HG02981 (cell line): ENCODE data around the gene HBA2.
"Not testable (repeated sequence)": the region's sequence is repeated elsewhere in the genome, so short reads cannot be mapped to it uniquely, and the experiment has no call there.

Source experiments
- ATAC-seq: cut with Tn5 transposase; IDR thresholded peaks from one replicate; pipeline ENCODE4 v1.9.1; 2021; ENCODE audit warnings: mild to moderate bottlenecking, moderate library complexity; ENCODE audit not compliant: unreplicated experiment

HBA2 gene

DNA sequence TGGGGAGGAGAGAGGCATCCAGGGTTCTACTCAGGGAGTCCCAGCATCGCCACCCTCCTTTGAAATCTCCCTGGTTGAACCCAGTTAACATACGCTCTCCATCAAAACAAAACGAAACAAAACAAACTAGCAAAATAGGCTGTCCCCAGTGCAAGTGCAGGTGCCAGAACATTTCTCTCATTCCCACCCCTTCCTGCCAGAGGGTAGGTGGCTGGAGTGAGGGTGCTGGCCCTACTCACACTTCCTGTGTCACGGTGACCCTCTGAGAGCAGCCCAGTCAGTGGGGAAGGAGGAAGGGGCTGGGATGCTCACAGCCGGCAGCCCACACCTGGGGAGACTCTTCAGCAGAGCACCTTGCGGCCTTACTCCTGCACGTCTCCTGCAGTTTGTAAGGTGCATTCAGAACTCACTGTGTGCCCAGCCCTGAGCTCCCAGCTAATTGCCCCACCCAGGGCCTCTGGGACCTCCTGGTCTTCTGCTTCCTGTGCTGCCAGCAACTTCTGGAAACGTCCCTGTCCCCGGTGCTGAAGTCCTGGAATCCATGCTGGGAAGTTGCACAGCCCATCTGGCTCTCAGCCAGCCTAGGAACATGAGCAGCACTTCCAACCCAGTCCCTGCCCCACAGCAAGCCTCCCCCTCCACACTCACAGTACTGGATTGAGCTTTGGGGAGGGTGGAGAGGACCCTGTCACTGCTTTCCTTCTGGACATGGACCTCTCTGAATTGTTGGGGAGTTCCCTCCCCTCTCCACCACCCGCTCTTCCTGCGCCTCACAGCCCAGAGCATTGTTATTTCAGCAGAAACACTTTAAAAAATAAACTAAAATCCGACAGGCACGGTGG is 1.5 kb downstream of the HBA2 start:
- not testable (repeated sequence) for ATAC-seq

DNA sequence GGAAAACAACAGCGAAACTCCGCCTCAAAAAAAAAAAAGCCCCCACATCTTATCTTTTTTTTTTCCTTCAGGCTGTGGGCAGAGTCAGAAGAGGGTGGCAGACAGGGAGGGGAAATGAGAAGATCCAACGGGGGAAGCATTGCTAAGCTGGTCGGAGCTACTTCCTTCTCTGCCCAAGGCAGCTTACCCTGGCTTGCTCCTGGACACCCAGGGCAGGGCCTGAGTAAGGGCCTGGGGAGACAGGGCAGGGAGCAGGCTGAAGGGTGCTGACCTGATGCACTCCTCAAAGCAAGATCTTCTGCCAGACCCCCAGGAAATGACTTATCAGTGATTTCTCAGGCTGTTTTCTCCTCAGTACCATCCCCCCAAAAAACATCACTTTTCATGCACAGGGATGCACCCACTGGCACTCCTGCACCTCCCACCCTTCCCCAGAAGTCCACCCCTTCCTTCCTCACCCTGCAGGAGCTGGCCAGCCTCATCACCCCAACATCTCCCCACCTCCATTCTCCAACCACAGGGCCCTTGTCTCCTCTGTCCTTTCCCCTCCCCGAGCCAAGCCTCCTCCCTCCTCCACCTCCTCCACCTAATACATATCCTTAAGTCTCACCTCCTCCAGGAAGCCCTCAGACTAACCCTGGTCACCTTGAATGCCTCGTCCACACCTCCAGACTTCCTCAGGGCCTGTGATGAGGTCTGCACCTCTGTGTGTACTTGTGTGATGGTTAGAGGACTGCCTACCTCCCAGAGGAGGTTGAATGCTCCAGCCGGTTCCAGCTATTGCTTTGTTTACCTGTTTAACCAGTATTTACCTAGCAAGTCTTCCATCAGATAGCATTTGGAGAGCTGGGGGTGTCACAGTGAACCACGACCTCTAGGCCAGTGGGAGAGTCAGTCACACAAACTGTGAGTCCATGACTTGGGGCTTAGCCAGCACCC is 2.6 kb downstream of the HBA2 start:
- no peak for ATAC-seq

DNA sequence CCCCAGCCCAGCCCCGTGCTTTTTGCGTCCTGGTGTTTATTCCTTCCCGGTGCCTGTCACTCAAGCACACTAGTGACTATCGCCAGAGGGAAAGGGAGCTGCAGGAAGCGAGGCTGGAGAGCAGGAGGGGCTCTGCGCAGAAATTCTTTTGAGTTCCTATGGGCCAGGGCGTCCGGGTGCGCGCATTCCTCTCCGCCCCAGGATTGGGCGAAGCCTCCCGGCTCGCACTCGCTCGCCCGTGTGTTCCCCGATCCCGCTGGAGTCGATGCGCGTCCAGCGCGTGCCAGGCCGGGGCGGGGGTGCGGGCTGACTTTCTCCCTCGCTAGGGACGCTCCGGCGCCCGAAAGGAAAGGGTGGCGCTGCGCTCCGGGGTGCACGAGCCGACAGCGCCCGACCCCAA is 3.3 kb downstream of the HBA2 start:
- ATAC-seq = not testable (repeated sequence)

DNA sequence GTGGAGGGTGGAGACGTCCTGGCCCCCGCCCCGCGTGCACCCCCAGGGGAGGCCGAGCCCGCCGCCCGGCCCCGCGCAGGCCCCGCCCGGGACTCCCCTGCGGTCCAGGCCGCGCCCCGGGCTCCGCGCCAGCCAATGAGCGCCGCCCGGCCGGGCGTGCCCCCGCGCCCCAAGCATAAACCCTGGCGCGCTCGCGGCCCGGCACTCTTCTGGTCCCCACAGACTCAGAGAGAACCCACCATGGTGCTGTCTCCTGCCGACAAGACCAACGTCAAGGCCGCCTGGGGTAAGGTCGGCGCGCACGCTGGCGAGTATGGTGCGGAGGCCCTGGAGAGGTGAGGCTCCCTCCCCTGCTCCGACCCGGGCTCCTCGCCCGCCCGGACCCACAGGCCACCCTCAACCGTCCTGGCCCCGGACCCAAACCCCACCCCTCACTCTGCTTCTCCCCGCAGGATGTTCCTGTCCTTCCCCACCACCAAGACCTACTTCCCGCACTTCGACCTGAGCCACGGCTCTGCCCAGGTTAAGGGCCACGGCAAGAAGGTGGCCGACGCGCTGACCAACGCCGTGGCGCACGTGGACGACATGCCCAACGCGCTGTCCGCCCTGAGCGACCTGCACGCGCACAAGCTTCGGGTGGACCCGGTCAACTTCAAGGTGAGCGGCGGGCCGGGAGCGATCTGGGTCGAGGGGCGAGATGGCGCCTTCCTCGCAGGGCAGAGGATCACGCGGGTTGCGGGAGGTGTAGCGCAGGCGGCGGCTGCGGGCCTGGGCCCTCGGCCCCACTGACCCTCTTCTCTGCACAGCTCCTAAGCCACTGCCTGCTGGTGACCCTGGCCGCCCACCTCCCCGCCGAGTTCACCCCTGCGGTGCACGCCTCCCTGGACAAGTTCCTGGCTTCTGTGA is 4.1 kb downstream of the HBA2 start, which contains the start of gene HBA1:
Gene HBA1, plus strand, starts transcription at position 204 of the 906 bp plus-strand sequence. Its CDS starts 37 bp downstream, at position 241.
- ATAC-seq = not testable (repeated sequence)

DNA sequence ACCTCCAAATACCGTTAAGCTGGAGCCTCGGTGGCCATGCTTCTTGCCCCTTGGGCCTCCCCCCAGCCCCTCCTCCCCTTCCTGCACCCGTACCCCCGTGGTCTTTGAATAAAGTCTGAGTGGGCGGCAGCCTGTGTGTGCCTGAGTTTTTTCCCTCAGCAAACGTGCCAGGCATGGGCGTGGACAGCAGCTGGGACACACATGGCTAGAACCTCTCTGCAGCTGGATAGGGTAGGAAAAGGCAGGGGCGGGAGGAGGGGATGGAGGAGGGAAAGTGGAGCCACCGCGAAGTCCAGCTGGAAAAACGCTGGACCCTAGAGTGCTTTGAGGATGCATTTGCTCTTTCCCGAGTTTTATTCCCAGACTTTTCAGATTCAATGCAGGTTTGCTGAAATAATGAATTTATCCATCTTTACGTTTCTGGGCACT is 4.7 kb downstream of the HBA2 start:
- ATAC-seq = no peak

DNA sequence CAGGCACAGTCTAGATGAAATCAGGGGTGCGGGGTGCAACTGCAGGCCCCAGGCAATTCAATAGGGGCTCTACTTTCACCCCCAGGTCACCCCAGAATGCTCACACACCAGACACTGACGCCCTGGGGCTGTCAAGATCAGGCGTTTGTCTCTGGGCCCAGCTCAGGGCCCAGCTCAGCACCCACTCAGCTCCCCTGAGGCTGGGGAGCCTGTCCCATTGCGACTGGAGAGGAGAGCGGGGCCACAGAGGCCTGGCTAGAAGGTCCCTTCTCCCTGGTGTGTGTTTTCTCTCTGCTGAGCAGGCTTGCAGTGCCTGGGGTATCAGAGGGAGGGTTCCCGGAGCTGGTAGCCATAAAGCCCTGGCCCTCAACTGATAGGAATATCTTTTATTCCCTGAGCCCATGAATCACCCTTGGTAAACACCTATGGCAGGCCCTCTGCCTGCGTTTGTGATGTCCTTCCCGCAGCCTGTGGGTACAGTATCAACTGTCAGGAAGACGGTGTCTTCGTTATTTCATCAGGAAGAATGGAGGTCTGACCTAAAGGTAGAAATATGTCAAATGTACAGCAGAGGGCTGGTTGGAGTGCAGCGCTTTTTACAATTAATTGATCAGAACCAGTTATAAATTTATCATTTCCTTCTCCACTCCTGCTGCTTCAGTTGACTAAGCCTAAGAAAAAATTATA is 5.4 kb downstream of the HBA2 start:
- no peak for ATAC-seq

DNA sequence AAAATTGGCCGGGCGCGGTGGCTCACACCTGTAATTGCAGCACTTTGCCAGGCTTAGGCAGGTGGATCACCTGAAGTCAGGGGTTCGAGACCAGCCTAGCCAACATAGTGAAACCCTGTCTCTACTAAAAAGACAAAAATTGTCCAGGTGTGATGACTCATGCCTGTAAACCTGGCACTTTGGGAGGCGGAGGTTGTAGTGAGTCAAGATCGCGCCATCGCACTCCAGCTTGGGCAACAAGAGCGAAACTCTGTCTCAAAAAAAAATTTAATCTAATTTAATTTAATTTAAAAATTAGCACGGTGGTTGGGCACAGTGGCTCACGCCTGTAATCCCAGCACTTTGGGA is 6.0 kb downstream of the HBA2 start:
- ATAC-seq = no peak

DNA sequence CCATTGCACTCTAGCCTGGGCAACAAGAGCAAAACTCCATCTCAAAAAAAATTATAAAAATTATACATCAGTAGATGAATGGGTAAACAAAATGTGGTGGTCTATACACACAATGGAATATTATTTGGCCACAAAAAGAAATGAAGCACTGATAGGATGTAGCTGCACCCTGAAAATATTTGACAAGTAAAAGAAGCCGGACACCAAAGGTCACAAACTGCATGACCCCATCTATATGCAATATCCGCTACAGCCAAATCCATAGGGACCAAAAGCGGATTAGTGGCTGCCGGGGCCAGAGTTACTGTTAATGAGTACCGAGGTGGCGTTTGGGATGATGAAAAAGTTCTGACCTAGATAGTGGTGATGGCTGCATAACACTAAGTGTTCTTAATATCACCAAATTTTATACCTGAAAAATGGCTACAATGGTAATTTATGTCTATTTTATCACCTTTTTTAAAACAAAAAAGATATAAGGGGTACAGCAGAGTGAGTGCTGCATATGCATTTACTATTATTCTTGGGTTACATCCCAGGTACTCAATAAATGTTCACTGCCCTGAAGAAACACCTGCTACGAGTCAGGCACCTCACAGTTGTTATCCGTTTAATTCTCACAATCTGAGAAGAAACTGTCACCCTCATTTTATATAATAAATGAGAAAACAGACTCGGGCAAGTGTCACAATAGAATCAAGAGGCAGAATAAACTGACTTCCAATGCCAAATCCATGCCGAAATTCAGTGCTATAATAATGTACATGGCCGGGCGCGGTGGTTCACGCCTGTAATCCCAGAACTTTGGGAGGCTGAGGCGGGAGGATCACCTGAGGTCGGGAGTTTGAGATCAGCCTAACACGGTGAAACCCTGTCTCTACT is 6.8 kb downstream of the HBA2 start:
- no peak for ATAC-seq

DNA sequence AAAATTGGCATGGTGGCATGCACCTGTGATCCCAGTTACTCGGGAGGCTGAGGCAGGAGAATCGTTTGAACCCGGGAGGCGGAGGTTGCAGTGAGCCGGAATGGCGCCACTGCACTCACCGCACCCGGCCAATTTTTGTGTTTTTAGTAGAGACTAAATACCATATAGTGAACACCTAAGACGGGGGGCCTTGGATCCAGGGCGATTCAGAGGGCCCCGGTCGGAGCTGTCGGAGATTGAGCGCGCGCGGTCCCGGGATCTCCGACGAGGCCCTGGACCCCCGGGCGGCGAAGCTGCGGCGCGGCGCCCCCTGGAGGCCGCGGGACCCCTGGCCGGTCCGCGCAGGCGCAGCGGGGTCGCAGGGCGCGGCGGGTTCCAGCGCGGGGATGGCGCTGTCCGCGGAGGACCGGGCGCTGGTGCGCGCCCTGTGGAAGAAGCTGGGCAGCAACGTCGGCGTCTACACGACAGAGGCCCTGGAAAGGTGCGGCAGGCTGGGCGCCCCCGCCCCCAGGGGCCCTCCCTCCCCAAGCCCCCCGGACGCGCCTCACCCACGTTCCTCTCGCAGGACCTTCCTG is 7.5 kb downstream of the HBA2 start, which contains the start of gene HBQ1:
Gene HBQ1, plus strand, starts transcription at position 359 of the 575 bp plus-strand sequence. Its CDS starts 28 bp downstream, at position 387.
- ATAC-seq = no peak

DNA sequence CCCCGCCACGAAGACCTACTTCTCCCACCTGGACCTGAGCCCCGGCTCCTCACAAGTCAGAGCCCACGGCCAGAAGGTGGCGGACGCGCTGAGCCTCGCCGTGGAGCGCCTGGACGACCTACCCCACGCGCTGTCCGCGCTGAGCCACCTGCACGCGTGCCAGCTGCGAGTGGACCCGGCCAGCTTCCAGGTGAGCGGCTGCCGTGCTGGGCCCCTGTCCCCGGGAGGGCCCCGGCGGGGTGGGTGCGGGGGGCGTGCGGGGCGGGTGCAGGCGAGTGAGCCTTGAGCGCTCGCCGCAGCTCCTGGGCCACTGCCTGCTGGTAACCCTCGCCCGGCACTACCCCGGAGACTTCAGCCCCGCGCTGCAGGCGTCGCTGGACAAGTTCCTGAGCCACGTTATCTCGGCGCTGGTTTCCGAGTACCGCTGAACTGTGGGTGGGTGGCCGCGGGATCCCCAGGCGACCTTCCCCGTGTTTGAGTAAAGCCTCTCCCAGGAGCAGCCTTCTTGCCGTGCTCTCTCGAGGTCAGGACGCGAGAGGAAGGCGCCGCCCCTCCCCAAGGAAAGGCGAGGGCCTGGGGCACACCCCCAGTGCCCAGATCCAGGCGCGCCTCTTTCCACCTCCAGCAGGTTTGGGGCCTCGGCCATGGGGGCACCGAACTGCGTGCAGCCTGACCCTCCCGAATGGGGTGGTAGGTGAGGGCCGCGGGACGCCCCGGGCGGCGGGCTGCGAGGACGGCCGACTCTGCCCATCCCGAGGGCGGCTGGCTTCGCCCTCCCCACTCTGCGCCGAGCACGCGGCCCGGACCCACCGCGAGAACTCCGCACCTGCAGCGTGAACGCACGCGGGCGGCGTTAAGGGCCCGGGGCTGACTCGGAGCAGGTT is 8.2 kb downstream of the HBA2 start:
- no peak for ATAC-seq

DNA sequence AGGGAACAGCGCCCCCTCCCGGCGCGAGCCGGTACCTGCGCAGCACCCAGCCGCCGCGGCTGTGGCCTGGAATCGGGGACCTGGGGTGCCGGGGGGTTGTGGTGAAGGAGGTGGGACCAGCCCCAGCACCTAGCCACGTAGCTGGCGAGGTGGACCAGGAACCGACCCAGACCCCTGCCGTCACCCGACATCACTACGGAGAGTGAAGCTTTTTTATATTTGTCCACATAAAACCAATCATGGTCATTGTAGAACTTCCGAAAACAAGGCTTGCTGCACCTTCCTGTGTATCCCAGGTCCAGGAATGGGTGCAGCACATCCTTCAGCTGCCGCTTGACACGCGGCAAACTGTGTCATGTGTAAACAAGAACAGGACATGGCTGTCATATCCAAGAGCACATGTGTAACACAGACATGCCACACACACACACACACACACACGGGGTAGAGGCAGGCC is 8.9 kb downstream of the HBA2 start:
- no peak for ATAC-seq

DNA sequence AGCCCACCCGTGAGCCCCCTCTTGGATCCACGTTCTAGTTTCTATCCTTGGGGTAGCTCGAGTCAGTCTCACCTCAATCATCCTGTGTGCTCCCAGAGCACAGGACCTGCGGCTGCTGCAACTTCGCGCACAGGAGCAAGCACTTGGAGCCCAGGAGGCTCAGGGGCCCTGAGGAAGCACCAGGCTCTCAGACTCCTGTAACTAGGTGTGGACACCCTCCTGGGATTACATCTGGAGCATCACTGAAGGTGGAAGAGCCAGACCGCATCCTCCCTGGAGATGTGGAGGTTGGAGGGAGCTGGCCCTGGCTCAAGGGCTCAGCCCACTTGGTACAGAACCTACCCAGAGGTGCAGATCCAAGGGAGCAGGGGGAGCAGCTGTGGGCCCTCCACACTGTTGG is 10.3 kb downstream of the HBA2 start:
- no peak for ATAC-seq

DNA sequence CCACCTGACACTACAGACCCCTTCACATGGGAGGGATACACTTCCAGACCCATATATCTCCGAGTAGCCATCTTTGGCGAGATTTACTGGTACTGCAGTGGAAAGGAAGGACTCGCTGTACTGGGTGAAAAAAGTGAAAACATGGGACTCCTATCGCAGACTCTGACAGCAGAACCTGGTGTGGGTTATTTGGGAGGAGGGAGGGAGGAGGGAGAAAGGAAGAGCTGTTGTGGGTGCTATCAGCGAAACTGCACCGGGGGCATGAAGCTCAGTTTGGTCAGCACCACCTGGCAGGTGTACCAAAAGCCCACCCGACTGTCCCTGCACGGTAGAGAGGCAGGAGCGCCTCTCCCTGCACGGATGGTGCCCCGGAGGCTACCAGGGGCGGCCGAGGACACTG is 12.5 kb downstream of the HBA2 start:
- no peak for ATAC-seq

DNA sequence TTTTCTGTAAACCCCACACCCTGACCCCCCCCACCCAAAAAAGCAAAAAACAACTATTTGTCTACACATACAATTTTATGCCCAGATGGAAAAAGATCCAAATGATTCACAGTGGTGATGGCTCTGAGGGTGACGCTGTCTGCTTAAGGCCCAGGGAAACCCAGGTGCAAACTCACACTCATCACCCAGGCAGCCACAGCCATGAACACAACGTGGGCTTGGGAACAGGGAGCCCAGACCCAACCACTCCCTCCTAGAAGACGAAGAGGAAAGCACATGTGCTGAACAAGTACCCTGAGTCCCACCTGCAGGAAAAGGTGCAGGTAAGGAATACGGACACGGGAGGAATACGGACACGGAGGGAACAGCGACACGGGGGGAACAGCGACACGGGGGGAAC is 13.0 kb downstream of the HBA2 start:
- ATAC-seq = no peak

DNA sequence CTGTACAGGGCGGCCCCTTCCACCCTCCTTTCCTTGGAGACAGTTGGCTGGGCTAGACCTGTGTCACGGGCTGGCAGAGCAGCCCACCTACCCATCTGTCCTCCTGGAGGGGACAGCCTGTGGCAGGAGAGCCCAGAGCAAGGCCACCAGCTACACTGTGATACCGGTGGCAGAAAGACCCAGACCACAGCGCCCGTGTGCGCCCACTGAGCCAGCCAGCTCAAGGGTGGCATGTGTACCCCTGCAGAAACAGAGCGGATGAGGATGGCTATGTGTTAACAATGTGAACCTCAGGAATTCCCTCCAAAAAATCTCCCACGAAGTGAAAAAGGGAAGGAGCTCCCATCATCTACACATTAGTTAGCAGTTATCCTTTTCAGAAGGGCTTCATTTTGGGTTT is 14.7 kb downstream of the HBA2 start:
- no peak for ATAC-seq

DNA sequence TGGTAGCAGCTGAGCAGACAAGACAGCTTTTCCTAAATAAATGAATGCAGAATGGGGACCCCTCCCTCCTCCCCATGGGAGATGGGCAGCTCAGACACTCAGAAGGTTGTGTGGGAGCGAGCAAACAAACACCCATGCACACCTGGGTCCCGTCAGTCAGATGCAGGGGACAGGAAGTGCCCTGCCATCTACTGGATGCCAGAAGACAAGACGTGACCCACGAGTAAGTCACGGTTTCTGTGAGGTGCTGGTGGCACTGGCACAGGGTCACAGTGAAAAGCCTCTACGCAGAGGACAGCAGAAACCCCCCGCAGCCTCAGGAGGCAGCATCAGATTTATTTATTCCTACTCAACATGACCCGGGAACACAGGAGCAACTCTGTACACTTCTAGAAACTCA is 16.0 kb downstream of the HBA2 start:
- no peak for ATAC-seq

DNA sequence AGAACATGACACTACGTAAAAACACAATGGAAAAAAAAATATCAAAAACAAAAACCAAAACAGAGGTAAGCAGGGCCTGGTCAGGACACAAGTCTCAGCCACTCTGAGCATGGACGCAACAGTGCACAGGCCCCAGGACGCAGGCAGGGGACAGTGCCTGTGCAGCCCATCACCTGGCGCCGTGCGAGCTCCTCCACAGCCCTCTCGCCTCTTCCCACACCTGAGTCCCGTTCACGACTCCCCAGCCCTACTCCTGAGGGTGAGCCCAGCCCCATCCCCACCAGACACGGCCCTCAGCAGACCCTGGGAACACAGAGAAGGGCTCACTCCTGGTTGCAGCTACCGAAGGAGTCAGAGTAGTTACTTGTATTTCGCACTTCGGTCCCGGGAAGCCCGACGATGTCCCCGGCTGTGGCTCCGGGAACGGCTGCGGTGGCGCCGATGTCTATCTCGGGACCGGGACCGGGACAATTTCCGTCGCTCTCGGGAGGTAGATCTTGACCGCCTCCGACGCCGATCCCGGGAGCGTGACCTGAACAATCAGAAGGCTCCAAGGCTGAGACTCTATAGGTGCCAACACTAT is 17.0 kb downstream of the HBA2 start:
- ATAC-seq = no peak
